ENCODE measurements around the gene BOC.

DNA sequence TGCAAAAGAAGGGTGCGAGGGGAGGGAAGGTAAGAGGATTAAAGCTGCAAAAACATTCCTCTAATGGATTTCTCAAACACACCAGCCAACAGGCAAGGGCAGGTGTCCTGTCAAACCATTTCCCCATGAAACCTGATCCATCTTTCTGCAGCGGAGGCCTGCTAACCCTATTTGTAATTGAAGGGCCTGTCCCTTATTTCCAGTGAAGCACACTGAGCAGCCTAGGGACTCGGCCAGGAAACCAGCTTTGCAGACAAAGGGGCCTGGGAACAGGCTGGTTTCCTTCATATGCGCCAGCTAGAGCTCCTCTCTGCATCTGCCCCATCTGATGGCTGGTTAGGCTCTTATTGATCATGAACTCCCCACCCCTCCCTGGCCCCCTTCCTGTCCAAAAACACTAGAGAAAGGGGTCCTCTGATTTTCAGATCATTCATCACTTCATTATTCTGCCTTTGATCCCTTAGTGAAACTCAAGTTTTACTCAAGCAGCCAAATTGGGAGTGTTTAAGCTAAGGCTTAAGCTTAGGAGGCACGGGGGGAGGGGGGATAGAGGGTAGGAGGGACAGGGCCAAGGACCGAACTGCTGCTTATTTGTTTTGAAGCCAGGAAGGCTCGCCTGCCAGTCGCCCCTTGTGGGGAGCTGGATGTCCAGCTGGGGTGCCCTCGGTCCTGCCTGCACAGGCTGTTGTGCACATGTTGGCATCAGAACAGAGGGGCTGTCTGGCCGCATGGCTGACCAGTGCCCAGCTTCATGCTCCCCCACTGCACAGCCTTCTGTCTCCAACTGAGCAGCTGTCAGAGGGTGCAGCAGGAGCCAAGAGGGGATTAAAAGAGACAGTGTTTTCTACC is 53.1 kb downstream of the BOC start:
- TF ChIP-seq, protein P1, sequence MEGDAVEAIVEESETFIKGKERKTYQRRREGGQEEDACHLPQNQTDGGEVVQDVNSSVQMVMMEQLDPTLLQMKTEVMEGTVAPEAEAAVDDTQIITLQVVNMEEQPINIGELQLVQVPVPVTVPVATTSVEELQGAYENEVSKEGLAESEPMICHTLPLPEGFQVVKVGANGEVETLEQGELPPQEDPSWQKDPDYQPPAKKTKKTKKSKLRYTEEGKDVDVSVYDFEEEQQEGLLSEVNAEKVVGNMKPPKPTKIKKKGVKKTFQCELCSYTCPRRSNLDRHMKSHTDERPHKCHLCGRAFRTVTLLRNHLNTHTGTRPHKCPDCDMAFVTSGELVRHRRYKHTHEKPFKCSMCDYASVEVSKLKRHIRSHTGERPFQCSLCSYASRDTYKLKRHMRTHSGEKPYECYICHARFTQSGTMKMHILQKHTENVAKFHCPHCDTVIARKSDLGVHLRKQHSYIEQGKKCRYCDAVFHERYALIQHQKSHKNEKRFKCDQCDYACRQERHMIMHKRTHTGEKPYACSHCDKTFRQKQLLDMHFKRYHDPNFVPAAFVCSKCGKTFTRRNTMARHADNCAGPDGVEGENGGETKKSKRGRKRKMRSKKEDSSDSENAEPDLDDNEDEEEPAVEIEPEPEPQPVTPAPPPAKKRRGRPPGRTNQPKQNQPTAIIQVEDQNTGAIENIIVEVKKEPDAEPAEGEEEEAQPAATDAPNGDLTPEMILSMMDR (conservative IDR thresholded peaks at IDR 0.05; ENCODE audit: low read depth, low read length): no peak
- no peak for TF ChIP-seq EZH2 (IDR thresholded peaks at IDR 0.05; ENCODE audit: borderline replicate concordance, low read depth, low read length, poor library complexity, severe bottlenecking)
